Astrocyte (in vitro differentiated cells and primary cell): ENCODE results near the gene MTMR12. TPM values are rescaled to one million over a fixed set of nuclear protein-coding genes. Genes with fewer than 3 reads are reported as not detected.
"Not testable (repeated sequence)": the region's sequence is repeated elsewhere in the genome, so short reads cannot be mapped to it uniquely, and the experiment has no call there.

ENCODE experiments used
- DNase-seq: peaks from one replicate; pipeline ENCODE4 v3.0.0-alpha.2; 2010; ENCODE audit warnings: low read depth
- FAIRE-seq: peaks from 2 replicates; lab custom pipeline; 2011; peaks lifted over from hg19 to GRCh38; lab: Jason Lieb, UNC
- H2AFZ ChIP-seq: 2 replicates; pipeline ENCODE4 v1.6.0; 2012; ENCODE audit warnings: low read depth, low read length, inconsistent platforms
- H3K27ac ChIP-seq: 2 replicates; pipeline ENCODE4 v1.5.1; 2011; ENCODE audit warnings: low read depth, low read length, inconsistent platforms
- H3K27me3 ChIP-seq: 2 replicates; pipeline ENCODE4 v1.6.0; 2011; ENCODE audit warnings: low read length, inconsistent platforms; ENCODE audit not compliant: insufficient read depth
- H3K36me3 ChIP-seq: 2 replicates; pipeline ENCODE4 v1.5.1; 2011; ENCODE audit warnings: low read length, inconsistent platforms; ENCODE audit not compliant: insufficient read depth
- H3K4me1 ChIP-seq: 2 replicates; pipeline ENCODE4 v1.5.1; 2011; ENCODE audit warnings: low read length, inconsistent platforms; ENCODE audit not compliant: insufficient read depth
- H3K4me2 ChIP-seq: 2 replicates; pipeline ENCODE4 v1.6.0; 2012; ENCODE audit warnings: low read length, inconsistent platforms
- H3K4me3 ChIP-seq: 2 replicates; pipeline ENCODE4 v1.5.1; 2011; ENCODE audit warnings: low read depth, mild to moderate bottlenecking, low read length, inconsistent platforms; ENCODE audit not compliant: insufficient read depth
- H3K79me2 ChIP-seq: 2 replicates; pipeline ENCODE4 v1.6.0; 2012; ENCODE audit warnings: mild to moderate bottlenecking, low read length, inconsistent platforms; ENCODE audit not compliant: insufficient read depth
- H3K9ac ChIP-seq: 2 replicates; pipeline ENCODE4 v1.6.0; 2012; ENCODE audit warnings: mild to moderate bottlenecking, low read length, inconsistent platforms
- H3K9me3 ChIP-seq: 2 replicates; pipeline ENCODE4 v1.5.1; 2012; ENCODE audit warnings: low read depth, mild to moderate bottlenecking, low read length, inconsistent platforms; ENCODE audit not compliant: insufficient read depth
- H4K20me1 ChIP-seq: 2 replicates; pipeline ENCODE4 v1.6.0; 2012; ENCODE audit warnings: low read length, inconsistent platforms; ENCODE audit not compliant: insufficient read depth
- H3K27ac Mint-ChIP-seq: one replicate; pipeline ENCODE4 v1.8.0; 2021; ENCODE audit warnings: mild to moderate bottlenecking, mixed read lengths; ENCODE audit not compliant: unreplicated experiment
- H3K27me3 Mint-ChIP-seq: one replicate; pipeline ENCODE4 v1.8.0; 2021; ENCODE audit warnings: low read depth, mixed read lengths; ENCODE audit not compliant: unreplicated experiment
- H3K36me3 Mint-ChIP-seq: one replicate; pipeline ENCODE4 v1.8.0; 2021; ENCODE audit warnings: low read depth, mixed read lengths; ENCODE audit not compliant: unreplicated experiment
- H3K4me1 Mint-ChIP-seq: one replicate; pipeline ENCODE4 v1.8.0; 2021; ENCODE audit warnings: low read depth, mixed read lengths; ENCODE audit not compliant: unreplicated experiment
- H3K4me3 Mint-ChIP-seq: one replicate; pipeline ENCODE4 v1.8.0; 2021; ENCODE audit warnings: mild to moderate bottlenecking, moderate library complexity, mixed read lengths; ENCODE audit not compliant: unreplicated experiment
- H3K9me3 Mint-ChIP-seq: one replicate; pipeline ENCODE4 v1.8.0; 2021; ENCODE audit warnings: mild to moderate bottlenecking, mixed read lengths; ENCODE audit not compliant: unreplicated experiment
- CTCF ChIP-seq: IDR thresholded peaks from 2 replicates; pipeline ENCODE4 v1.5.1; 2011; ENCODE audit warnings: low read depth, mild to moderate bottlenecking, inconsistent platforms, low read length, moderate library complexity; ENCODE audit not compliant: insufficient read depth
- EZH2 ChIP-seq: IDR thresholded peaks from 2 replicates; pipeline ENCODE4 v1.6.1; 2012; ENCODE audit warnings: mild to moderate bottlenecking, low read length, inconsistent platforms; ENCODE audit not compliant: insufficient read depth
- total RNA-seq: library from RNA; stranded (reverse); gene quantifications from 2 replicates; pipeline ENCODE4 v1.2.1, GENCODE V29; 2021

The MTMR12 gene
- total RNA-seq, 1 donor from 2014 or later, result 23.1 TPM

GRCh38 chr5:32217886-32218396 is 94.8 kb downstream of the MTMR12 start:
- Mint-ChIP-seq H3K4me1 (peaks cover 8% of the 10 kb centered on the region), H3K4me3 (no peak overlapping the region), H3K27me3 (no peaks in the 10 kb centered on the region), H3K9me3 (no peaks in the 10 kb centered on the region), H3K27ac (peak overlapping the region; percentile 41), H3K36me3 (no peaks in the 10 kb centered on the region)
- Histone ChIP-seq H2AFZ (peak overlapping the region; percentile 48), H3K27ac (no peak overlapping the region), H3K27me3 (no peaks in the 10 kb centered on the region), H3K9me3 (no peaks in the 10 kb centered on the region), H4K20me1 (no peaks in the 10 kb centered on the region), H3K4me3 (no peak overlapping the region), H3K4me2 (no peak overlapping the region), H3K79me2 (no peaks in the 10 kb centered on the region), H3K4me1 (no peaks in the 10 kb centered on the region), H3K36me3 (no peaks in the 10 kb centered on the region), H3K9ac (no peak overlapping the region)
- FAIRE-seq, result no peak
- no peak for DNase-seq
- TF ChIP-seq CTCF (no peak), EZH2 (no peak)

DNA sequence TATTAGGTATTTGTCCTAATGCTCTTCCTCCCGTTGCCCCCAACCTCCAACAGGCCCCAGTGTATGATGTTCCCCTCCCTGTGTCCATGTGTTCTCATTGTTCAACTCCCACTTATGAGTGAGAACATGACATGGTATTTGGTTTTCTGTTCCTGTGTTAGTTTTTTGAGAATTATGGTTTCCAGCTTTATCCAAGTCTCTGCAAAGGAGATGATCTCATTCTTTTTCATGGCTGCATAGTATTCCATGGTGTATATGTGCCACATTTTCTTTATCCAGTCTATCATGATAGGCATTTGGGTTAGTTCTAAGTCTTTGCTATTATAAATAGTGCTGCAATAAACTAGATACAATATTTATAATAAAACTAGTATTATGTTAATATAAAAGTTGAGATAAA is 98.4 kb downstream of the MTMR12 start:
- H3K9me3 Mint-ChIP-seq, H3K27me3 ChIP-seq, H3K9ac ChIP-seq, H3K36me3 ChIP-seq, H3K27ac ChIP-seq, H4K20me1 ChIP-seq, H3K27ac Mint-ChIP-seq, H3K36me3 Mint-ChIP-seq, H3K79me2 ChIP-seq, H3K4me3 Mint-ChIP-seq, FAIRE-seq, H3K4me1 ChIP-seq, H3K4me2 ChIP-seq, DNase-seq, H3K4me1 Mint-ChIP-seq, H3K27me3 Mint-ChIP-seq, H3K9me3 ChIP-seq, H2AFZ ChIP-seq, H3K4me3 ChIP-seq: not testable (repeated sequence)

- no peaks in the 10 kb centered on the region for H3K36me3 ChIP-seq
- Mint-ChIP-seq H3K27me3 (peaks cover 3% of the 10 kb centered on the region), H3K27ac (no peak overlapping the region), H3K9me3 (no peaks in the 10 kb centered on the region), H3K4me1 (no peaks in the 10 kb centered on the region), H3K4me3 (no peak overlapping the region), H3K36me3 (no peaks in the 10 kb centered on the region)
- TF ChIP-seq CTCF (no peak), EZH2 (no peak)
- no peak overlapping the region for H3K4me3 ChIP-seq
- H3K9ac ChIP-seq, result no peak overlapping the region
- H3K4me2 ChIP-seq, result no peak overlapping the region
- H3K79me2 ChIP-seq, result no peaks in the 10 kb centered on the region
- no peak overlapping the region for H3K27ac ChIP-seq
- H3K27me3 ChIP-seq, result no peaks in the 10 kb centered on the region
- DNase-seq, result no peak
- H4K20me1 ChIP-seq, result no peaks in the 10 kb centered on the region
- H3K9me3 ChIP-seq, result no peaks in the 10 kb centered on the region
- no peaks in the 10 kb centered on the region for H3K4me1 ChIP-seq
- no peak for FAIRE-seq
- H2AFZ ChIP-seq, result no peak overlapping the region
Observed at GRCh38 chr5:32210151-32210550, 102.6 kb downstream of the MTMR12 start.

- not testable (repeated sequence) for H3K27ac ChIP-seq, H2AFZ ChIP-seq, FAIRE-seq, H3K27me3 ChIP-seq, DNase-seq, H4K20me1 ChIP-seq, H3K9ac ChIP-seq, H3K4me1 Mint-ChIP-seq, H3K27ac Mint-ChIP-seq, H3K9me3 ChIP-seq, H3K4me1 ChIP-seq, H3K36me3 ChIP-seq, H3K4me3 Mint-ChIP-seq, H3K4me2 ChIP-seq, H3K4me3 ChIP-seq, H3K27me3 Mint-ChIP-seq, H3K9me3 Mint-ChIP-seq, H3K79me2 ChIP-seq, H3K36me3 Mint-ChIP-seq
Observed at GRCh38 chr5:32208837-32209236, 103.9 kb downstream of the MTMR12 start.
